CD1c-positive myeloid dendritic cell (primary cell): ENCODE measurements around the gene MUC12.
"Not testable (repeated sequence)": the region's sequence is repeated elsewhere in the genome, so short reads cannot be mapped to it uniquely, and the experiment has no call there.

ENCODE experiments used
- DNase-seq: peaks from one replicate; pipeline ENCODE4 v3.0.0-alpha.2; 2016; ENCODE audit errors: extremely low spot score

Gene MUC12, protein sequence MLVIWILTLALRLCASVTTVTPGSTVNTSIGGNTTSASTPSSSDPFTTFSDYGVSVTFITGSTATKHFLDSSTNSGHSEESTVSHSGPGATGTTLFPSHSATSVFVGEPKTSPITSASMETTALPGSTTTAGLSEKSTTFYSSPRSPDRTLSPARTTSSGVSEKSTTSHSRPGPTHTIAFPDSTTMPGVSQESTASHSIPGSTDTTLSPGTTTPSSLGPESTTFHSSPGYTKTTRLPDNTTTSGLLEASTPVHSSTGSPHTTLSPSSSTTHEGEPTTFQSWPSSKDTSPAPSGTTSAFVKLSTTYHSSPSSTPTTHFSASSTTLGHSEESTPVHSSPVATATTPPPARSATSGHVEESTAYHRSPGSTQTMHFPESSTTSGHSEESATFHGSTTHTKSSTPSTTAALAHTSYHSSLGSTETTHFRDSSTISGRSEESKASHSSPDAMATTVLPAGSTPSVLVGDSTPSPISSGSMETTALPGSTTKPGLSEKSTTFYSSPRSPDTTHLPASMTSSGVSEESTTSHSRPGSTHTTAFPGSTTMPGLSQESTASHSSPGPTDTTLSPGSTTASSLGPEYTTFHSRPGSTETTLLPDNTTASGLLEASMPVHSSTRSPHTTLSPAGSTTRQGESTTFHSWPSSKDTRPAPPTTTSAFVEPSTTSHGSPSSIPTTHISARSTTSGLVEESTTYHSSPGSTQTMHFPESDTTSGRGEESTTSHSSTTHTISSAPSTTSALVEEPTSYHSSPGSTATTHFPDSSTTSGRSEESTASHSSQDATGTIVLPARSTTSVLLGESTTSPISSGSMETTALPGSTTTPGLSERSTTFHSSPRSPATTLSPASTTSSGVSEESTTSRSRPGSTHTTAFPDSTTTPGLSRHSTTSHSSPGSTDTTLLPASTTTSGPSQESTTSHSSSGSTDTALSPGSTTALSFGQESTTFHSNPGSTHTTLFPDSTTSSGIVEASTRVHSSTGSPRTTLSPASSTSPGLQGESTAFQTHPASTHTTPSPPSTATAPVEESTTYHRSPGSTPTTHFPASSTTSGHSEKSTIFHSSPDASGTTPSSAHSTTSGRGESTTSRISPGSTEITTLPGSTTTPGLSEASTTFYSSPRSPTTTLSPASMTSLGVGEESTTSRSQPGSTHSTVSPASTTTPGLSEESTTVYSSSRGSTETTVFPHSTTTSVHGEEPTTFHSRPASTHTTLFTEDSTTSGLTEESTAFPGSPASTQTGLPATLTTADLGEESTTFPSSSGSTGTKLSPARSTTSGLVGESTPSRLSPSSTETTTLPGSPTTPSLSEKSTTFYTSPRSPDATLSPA (N-terminal part only)

DNA sequence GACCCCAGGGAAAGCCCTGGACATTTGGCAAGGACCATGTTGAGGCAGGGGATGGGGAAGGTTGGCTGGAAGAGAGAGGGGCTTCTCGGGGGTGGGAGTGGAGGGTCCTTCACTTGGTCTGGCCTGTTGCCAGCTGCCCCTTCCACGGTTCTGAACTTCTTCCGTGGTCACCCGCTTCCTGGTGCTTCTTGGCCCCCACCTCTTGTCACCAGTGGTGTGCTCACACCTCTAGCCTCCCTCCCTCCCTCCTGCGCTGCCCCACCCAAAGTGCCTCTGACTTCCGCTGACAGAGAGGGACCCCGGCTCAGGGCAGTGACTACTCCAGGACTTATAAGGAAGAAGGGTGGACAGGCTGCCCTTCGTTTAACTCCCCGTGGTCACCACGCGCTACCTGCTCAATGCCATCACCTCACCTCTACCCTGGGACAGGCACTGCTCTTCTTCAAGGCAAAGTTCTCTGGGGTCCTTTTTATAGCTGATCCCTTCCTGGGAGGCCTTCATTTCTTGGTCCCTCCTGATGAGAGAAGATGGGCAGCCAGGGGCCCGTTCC, at the start of gene MUC12:
TSS of gene MUC12 (plus strand) at position 500 of the 550 bp plus-strand sequence. CDS start 58 bp downstream, outside the sequence.
- no peak for DNase-seq

DNA sequence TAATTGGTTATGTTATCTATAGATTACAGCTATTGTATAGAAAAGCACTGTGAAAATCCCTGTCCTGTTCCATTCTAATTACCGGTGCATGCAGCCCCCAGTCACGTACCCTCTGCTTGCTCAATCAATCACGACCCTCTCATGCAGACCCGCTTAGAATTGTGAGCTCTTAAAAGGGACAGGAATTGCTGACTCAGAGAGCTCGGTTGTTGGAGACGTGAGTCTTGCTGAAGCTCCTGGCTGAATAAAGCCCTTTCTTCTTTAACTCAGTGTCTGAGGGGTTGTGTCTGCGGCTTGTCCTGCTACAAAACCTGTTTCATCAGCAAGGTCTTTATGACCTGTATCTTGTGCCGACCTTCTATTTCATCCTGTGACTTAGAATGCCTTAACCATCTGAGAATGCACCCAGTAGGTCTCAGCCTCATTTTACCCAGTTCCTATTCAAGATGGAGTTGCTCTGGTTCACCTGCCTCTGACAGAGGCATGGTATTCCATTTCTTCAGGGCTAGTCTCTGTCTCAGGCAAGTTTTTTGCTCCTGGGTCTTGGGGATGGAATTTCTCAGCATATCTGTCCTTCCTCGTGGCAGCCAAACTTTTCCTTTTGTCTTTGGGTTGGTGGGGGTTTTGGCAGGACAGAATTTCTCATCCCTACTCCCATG, 49.5 kb upstream of the MUC12 start:
- not testable (repeated sequence) for DNase-seq

DNA sequence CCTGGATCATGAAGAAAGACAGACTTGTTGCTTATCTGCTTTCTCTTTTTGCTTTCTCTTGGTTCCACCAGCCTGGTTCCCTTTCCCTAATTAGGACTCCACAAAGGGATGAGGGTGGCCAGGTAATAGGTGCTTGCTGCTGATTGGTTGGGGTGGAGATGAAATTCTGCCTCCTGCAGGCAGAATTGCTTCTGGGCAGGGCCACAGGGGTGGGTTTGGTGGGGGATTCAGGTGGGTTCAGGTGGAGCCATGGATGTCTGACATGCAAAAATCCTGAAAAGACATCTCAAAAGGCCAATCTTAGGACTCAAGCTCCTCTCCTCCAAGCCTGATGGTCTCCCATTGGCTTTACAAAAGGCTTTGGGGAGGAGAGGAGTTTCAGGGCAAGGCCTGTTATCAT, 48.3 kb upstream of the MUC12 start:
- no peak for DNase-seq

- not testable (repeated sequence) for DNase-seq
These were observed 45.7 kb upstream of the MUC12 start for GRCh38 chr7:100923616-100924015.

DNA sequence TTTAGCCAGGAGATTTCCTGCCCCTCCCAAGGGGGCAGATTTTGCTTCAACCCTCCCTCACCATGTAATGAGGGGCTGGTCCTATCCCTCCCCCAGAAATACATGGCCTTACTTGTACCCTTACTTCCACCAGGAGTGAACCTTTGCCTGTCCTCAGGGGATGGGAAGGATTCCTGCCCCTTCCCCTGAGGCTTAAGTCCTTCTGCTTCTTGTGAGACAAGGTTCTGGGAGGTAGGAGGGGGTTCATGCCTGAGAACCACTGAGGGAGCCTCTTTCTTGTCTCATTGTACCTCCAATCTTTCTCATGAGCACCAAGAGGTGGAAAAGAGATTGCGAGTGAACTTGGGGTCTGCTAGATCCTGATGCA, 39.6 kb upstream of the MUC12 start:
- no peak for DNase-seq

GRCh38 chr7:100933734-100934133, 35.6 kb upstream of the MUC12 start:
- no peak for DNase-seq

- not testable (repeated sequence) for DNase-seq
These were observed 34.0 kb upstream of the MUC12 start for GRCh38 chr7:100935381-100935780.

- not testable (repeated sequence) for DNase-seq
These were observed 33.2 kb upstream of the MUC12 start for GRCh38 chr7:100936167-100936566.

DNA sequence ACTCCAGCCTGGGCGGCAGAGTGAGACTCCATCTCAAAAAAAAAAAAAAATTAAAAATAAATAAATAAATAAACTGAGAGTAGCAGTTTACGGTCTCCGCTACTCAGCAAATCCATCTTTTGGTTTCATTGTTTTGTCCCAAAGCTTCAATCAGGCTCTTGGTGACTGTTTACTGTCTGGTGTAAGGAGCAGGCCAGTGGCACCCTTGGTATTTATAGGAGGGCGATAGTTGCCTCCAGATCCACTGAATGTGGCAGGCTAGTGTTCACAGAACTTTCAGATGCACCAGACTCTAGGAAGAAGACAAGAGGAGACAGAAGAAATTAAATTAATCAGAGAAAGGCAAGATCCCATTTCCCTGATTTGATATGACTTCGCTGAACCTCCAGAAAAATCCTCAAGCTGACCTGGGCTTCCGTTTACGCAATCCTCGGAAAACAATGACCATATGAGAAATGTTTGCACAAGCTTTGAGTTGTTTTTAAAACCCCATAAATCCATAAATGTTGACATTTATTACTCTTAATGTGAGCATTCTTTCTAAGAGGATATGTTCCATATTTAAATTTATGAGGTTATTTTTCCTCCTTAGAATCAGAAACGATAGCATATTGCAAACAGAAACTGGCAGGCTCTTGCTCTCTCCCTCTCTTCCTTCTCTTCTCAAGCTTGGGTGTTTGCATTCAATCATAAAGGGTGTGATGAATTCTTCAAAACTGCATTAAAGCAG, 27.2 kb upstream of the MUC12 start:
- no peak for DNase-seq

GRCh38 chr7:100943693-100944092, 25.7 kb upstream of the MUC12 start:
- no peak for DNase-seq

- DNase-seq = no peak
These were observed 25.2 kb upstream of the MUC12 start for GRCh38 chr7:100944138-100944537.

- no peak for DNase-seq
These were observed 23.3 kb upstream of the MUC12 start for GRCh38 chr7:100946111-100946510.

- no peak for DNase-seq
These were observed 22.5 kb upstream of the MUC12 start for GRCh38 chr7:100946766-100947365.

- no peak for DNase-seq
These were observed 21.6 kb upstream of the MUC12 start for GRCh38 chr7:100947792-100948191.

DNA sequence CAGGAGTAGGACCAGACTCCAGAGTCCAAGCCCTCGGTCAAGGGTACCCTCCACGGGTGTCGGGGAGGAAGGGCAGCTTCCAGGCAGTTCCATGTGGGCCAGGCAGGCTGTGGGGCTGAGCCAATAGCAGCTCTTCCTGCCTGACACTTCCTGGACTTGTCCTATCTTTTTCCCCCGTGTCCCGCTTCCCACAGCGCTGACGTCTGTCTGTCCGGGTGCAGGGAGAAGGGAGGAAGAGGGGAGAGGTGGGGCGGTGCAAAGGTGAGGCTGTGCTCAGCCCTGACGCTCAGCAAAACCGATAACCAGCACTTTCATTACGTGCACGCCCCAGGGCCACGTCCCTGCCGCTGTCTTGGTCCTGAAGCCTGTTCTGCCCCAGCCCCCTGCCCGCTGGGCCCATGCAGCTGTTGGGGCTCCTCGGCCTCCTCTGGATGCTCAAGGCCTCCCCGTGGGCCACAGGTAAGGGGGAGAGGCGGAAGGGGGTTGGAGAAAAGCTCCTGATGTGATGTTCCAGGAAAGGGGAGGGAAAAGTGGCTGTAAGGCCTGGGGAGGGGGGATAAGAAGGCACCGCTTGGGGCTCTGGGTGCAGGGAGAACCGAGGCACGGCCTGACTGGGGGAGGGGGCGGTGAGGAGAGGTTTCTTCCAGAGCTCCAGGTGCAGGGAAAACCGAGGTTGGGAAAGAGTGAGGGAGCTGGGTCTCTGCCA, 20.0 kb upstream of the MUC12 start, which contains the start of gene MUC3A:
TSS of gene MUC3A (plus strand) at position 308 of the 706 bp plus-strand sequence. CDS start at position 399, 91 bp downstream.
- DNase-seq = no peak

DNA sequence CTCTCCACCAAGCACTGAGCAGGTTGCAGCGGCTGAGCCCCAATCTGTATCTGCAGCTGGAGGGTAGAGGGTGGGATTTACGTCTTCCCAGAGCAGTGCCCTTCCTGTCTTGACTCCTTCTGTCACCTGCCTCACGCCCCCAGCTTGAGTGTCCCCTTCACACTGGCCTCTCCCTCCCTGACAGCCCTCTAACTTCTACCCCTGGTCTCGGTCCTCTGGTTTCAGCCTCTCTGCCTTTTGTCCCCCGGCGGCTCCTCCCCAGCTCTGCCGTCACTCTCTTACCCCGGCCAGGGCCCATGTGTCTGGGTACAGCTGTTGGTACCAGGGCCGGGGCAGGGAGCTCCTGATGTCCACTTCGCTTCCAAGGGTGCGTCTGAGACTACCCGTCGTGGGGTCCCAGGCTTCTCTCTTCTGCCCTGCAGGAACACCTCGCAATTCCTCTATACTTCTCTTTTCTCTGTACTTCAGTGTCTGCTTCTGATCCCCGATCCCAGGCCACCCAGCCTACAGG, 19.4 kb upstream of the MUC12 start:
- DNase-seq = no peak

GRCh38 chr7:100951172-100951571, 18.2 kb upstream of the MUC12 start:
- DNase-seq = no peak

GRCh38 chr7:100951888-100952560, 17.3 kb upstream of the MUC12 start:
- no peak for DNase-seq
